HCT116 (cell line): Measurements from ENCODE around the gene FANCD2OS.

Experiments
- CEBPB ChIP-seq: IDR thresholded peaks from 2 replicates; pipeline ENCODE4 v1.6.1; 2012; ENCODE audit warnings: low read depth
- EZH2 ChIP-seq: fragments of 200-600 bp; sonication (generic); IDR thresholded peaks from 2 replicates; pipeline ENCODE4 v1.6.1; 2017; ENCODE audit warnings: antibody characterized with exemption, mixed run types
- EZH2phosphoT487 ChIP-seq: fragments of 200-600 bp; IDR thresholded peaks from 2 replicates; pipeline ENCODE4 v1.6.1; 2018; ENCODE audit warnings: antibody characterized with exemption, borderline replicate concordance
- FOSL1 ChIP-seq: IDR thresholded peaks from 2 replicates; pipeline ENCODE4 v1.6.1; 2012; ENCODE audit warnings: low read depth
- POLR2A ChIP-seq: IDR thresholded peaks from 2 replicates; pipeline ENCODE4 v1.7.0; 2011; ENCODE audit warnings: borderline replicate concordance; ENCODE audit not compliant: insufficient read depth, insufficient read length; ENCODE audit errors: extremely low read depth
- RAD21 ChIP-seq: IDR thresholded peaks from 2 replicates; pipeline ENCODE4 v1.6.1; 2012; ENCODE audit warnings: low read depth, mild to moderate bottlenecking
- SIN3A ChIP-seq: IDR thresholded peaks from 2 replicates; pipeline ENCODE4 v1.6.1; 2012; ENCODE audit warnings: low read depth
- YY1 ChIP-seq: IDR thresholded peaks from 2 replicates; pipeline ENCODE4 v1.6.1; 2011; ENCODE audit warnings: low read length, low read depth, moderate library complexity, mild to moderate bottlenecking; ENCODE audit not compliant: insufficient replicate concordance; ENCODE audit errors: extremely low read depth
- ZFX ChIP-seq: fragments of 450-650 bp; IDR thresholded peaks from 2 replicates; pipeline ENCODE4 v1.6.1; 2017
- TF ChIP-seq, protein P1 (sequence below), 3 experiments: fragments of 200-600 bp in 1 of 3; sonication (generic) in 1 of 3; IDR thresholded peaks in 2 of 3; conservative IDR thresholded peaks in 1 of 3; 2 replicates each; pipeline ENCODE4 v1.5.1; 2012 to 2017; ENCODE audit warnings: low read depth in 2 of 3, low read length in 2 of 3, antibody characterized with exemption in 1 of 3, borderline replicate concordance in 1 of 3, control low read depth in 1 of 3, mild to moderate bottlenecking in 1 of 3, mixed read lengths in 1 of 3, mixed run types in 1 of 3, moderate library complexity in 1 of 3; ENCODE audit not compliant: insufficient read depth in 1 of 3
- TF ChIP-seq, protein P2 (sequence below): IDR thresholded peaks from 2 replicates; pipeline ENCODE4 v1.6.1; 2012
- TF ChIP-seq, protein P3 (sequence below): IDR thresholded peaks from 2 replicates; pipeline ENCODE4 v1.6.1; 2012
- TF ChIP-seq, protein P4 (sequence below): IDR thresholded peaks from 2 replicates; pipeline ENCODE4 v1.6.1; 2012; ENCODE audit warnings: low read depth

GRCh38 chr3:10074666-10075065 lies 33.4 kb downstream of the FANCD2OS start:
- TF ChIP-seq, protein P1, sequence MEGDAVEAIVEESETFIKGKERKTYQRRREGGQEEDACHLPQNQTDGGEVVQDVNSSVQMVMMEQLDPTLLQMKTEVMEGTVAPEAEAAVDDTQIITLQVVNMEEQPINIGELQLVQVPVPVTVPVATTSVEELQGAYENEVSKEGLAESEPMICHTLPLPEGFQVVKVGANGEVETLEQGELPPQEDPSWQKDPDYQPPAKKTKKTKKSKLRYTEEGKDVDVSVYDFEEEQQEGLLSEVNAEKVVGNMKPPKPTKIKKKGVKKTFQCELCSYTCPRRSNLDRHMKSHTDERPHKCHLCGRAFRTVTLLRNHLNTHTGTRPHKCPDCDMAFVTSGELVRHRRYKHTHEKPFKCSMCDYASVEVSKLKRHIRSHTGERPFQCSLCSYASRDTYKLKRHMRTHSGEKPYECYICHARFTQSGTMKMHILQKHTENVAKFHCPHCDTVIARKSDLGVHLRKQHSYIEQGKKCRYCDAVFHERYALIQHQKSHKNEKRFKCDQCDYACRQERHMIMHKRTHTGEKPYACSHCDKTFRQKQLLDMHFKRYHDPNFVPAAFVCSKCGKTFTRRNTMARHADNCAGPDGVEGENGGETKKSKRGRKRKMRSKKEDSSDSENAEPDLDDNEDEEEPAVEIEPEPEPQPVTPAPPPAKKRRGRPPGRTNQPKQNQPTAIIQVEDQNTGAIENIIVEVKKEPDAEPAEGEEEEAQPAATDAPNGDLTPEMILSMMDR (IDR thresholded peaks at IDR 0.05 in 2 of 3, conservative IDR thresholded peaks at IDR 0.05 in 1 of 3; ENCODE audit: borderline replicate concordance in 1 of 3, insufficient read depth in 1 of 3, low read depth in 2 of 3, low read length in 2 of 3), result no peak
- TF ChIP-seq EZH2phosphoT487, result no peak
- no peak for TF ChIP-seq FOSL1
- TF ChIP-seq POLR2A, result no peak
- TF ChIP-seq, protein P2, sequence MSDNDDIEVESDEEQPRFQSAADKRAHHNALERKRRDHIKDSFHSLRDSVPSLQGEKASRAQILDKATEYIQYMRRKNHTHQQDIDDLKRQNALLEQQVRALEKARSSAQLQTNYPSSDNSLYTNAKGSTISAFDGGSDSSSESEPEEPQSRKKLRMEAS, result no peak
- TF ChIP-seq, protein P3, sequence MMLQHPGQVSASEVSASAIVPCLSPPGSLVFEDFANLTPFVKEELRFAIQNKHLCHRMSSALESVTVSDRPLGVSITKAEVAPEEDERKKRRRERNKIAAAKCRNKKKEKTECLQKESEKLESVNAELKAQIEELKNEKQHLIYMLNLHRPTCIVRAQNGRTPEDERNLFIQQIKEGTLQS, result no peak
- TF ChIP-seq SIN3A, result no peak
- no peak for TF ChIP-seq YY1
- TF ChIP-seq, protein P4, sequence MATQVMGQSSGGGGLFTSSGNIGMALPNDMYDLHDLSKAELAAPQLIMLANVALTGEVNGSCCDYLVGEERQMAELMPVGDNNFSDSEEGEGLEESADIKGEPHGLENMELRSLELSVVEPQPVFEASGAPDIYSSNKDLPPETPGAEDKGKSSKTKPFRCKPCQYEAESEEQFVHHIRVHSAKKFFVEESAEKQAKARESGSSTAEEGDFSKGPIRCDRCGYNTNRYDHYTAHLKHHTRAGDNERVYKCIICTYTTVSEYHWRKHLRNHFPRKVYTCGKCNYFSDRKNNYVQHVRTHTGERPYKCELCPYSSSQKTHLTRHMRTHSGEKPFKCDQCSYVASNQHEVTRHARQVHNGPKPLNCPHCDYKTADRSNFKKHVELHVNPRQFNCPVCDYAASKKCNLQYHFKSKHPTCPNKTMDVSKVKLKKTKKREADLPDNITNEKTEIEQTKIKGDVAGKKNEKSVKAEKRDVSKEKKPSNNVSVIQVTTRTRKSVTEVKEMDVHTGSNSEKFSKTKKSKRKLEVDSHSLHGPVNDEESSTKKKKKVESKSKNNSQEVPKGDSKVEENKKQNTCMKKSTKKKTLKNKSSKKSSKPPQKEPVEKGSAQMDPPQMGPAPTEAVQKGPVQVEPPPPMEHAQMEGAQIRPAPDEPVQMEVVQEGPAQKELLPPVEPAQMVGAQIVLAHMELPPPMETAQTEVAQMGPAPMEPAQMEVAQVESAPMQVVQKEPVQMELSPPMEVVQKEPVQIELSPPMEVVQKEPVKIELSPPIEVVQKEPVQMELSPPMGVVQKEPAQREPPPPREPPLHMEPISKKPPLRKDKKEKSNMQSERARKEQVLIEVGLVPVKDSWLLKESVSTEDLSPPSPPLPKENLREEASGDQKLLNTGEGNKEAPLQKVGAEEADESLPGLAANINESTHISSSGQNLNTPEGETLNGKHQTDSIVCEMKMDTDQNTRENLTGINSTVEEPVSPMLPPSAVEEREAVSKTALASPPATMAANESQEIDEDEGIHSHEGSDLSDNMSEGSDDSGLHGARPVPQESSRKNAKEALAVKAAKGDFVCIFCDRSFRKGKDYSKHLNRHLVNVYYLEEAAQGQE, result no peak
- no peak for TF ChIP-seq ZFX
- no peak for TF ChIP-seq RAD21
- no peak for TF ChIP-seq CEBPB
- no peak for TF ChIP-seq EZH2
